Loucy (cell line): Measurements from ENCODE around the gene FXYD2.

Source experiments
- H2AFZ ChIP-seq: fragments of 200-600 bp; sonication (generic); 2 replicates; pipeline ENCODE4 v1.6.0; 2016; ENCODE audit warnings: antibody characterized with exemption, mild to moderate bottlenecking, low read length, moderate library complexity
- H3F3A ChIP-seq: fragments of 200-600 bp; 2 replicates; pipeline ENCODE4 v1.6.0; 2016; ENCODE audit warnings: antibody characterized with exemption, low read depth, mild to moderate bottlenecking
- H3K27me3 ChIP-seq: fragments of 200-600 bp; sonication (generic); 2 replicates; pipeline ENCODE4 v1.6.1; 2014; ENCODE audit warnings: low read length, mild to moderate bottlenecking; ENCODE audit not compliant: insufficient read depth, poor library complexity, severe bottlenecking
- H3K36me3 ChIP-seq: fragments of 200-600 bp; sonication (generic); 2 replicates; pipeline ENCODE4 v1.6.1; 2016; ENCODE audit warnings: low read length; ENCODE audit not compliant: insufficient read depth
- H3K4me1 ChIP-seq: fragments of 200-600 bp; sonication (generic); 2 replicates; pipeline ENCODE4 v1.5.1; 2014; ENCODE audit warnings: low read length, mild to moderate bottlenecking; ENCODE audit not compliant: insufficient read depth, poor library complexity, severe bottlenecking
- H3K4me2 ChIP-seq: fragments of 200-600 bp; sonication (generic); 2 replicates; pipeline ENCODE4 v1.6.0; 2014; ENCODE audit warnings: antibody characterized with exemption, low read length, low read depth, mild to moderate bottlenecking; ENCODE audit not compliant: poor library complexity, severe bottlenecking
- H3K4me3 ChIP-seq: fragments of 200-600 bp; sonication (generic); 2 replicates; pipeline ENCODE4 v1.5.1; 2014; ENCODE audit warnings: low read length, mild to moderate bottlenecking, mixed read lengths; ENCODE audit not compliant: poor library complexity, severe bottlenecking
- H3K79me2 ChIP-seq: fragments of 200-600 bp; sonication (generic); 2 replicates; pipeline ENCODE4 v1.6.1; 2014; ENCODE audit warnings: low read length; ENCODE audit not compliant: insufficient read depth
- H3K9ac ChIP-seq: fragments of 200-600 bp; sonication (generic); 2 replicates; pipeline ENCODE4 v1.6.0; 2014; ENCODE audit warnings: mild to moderate bottlenecking, low read depth, low read length, moderate library complexity; ENCODE audit not compliant: poor library complexity, severe bottlenecking
- H3K9me2 ChIP-seq: fragments of 200-600 bp; sonication (generic); replicated peaks from 2 replicates; pipeline ENCODE4 v1.6.1; 2016; ENCODE audit warnings: low read depth, low read length, mixed read lengths
- H3K9me3 ChIP-seq: fragments of 200-600 bp; sonication (generic); 2 replicates; pipeline ENCODE4 v1.6.1; 2014; ENCODE audit warnings: mild to moderate bottlenecking, antibody characterized with exemption, low read length, low read depth; ENCODE audit not compliant: insufficient read depth
- H4K20me1 ChIP-seq: fragments of 200-600 bp; sonication (generic); 2 replicates; pipeline ENCODE4 v1.6.0; 2014; ENCODE audit warnings: antibody characterized with exemption, low read length, mild to moderate bottlenecking; ENCODE audit not compliant: insufficient read depth, poor library complexity, severe bottlenecking
- EZH2phosphoT487 ChIP-seq: fragments of 200-600 bp; IDR thresholded peaks from 2 replicates; pipeline ENCODE4 v1.6.1; 2018; ENCODE audit warnings: antibody characterized with exemption, mild to moderate bottlenecking, moderate library complexity, borderline replicate concordance
- TF ChIP-seq, protein P1 (sequence below): fragments of 200-600 bp; sonication (generic); conservative IDR thresholded peaks from 2 replicates; pipeline ENCODE4 v1.5.1; 2014; ENCODE audit warnings: mild to moderate bottlenecking, antibody characterized with exemption, low read length

Gene FXYD2

DNA sequence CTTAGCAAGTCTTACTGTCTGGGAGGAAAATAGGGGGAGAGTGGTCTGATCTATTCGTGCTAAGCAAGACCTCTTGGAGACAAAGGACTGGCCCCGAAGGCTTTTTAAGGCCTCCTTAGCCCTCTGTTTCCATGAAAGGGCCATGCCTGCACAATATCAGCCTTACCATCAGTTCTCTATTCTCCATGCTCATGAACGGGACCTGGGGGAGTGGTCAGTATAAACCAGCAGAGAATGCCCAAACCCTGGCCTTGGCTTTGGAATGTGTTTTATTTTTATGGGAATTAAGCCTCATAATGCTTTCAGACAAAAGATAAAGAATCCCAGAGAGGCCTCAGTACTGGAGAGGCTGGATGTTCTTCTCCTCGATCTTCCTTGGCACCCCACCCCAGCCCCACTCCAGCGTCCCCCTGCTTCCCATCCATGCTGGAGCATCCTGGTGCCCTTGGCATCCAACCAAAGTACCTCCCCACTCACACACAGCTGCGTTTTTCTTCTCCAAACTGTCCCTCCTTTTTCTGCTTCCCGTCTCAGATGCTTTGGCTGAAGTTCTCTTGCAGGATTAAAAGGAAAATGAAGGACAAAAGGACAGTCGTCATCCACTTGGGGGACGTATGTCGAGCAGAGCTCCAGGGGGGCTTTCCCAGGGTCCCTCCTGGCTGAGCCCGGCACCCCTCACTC lies 33.3 kb upstream of the FXYD2 start:
- H3K4me1 ChIP-seq = peaks cover 20% of the 10 kb centered on the region
- no peaks in the 10 kb centered on the region for H3K9me3 ChIP-seq
- H3K79me2 ChIP-seq = no peaks in the 10 kb centered on the region
- no peak for TF ChIP-seq EZH2phosphoT487
- TF ChIP-seq, protein P1, sequence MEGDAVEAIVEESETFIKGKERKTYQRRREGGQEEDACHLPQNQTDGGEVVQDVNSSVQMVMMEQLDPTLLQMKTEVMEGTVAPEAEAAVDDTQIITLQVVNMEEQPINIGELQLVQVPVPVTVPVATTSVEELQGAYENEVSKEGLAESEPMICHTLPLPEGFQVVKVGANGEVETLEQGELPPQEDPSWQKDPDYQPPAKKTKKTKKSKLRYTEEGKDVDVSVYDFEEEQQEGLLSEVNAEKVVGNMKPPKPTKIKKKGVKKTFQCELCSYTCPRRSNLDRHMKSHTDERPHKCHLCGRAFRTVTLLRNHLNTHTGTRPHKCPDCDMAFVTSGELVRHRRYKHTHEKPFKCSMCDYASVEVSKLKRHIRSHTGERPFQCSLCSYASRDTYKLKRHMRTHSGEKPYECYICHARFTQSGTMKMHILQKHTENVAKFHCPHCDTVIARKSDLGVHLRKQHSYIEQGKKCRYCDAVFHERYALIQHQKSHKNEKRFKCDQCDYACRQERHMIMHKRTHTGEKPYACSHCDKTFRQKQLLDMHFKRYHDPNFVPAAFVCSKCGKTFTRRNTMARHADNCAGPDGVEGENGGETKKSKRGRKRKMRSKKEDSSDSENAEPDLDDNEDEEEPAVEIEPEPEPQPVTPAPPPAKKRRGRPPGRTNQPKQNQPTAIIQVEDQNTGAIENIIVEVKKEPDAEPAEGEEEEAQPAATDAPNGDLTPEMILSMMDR = no peak
- no peak overlapping the region for H3K9ac ChIP-seq
- no peak overlapping the region for H3K4me3 ChIP-seq
- H3K36me3 ChIP-seq = no peaks in the 10 kb centered on the region
- H4K20me1 ChIP-seq = no peaks in the 10 kb centered on the region
- H3K4me2 ChIP-seq = no peak overlapping the region
- H3K27me3 ChIP-seq = no peaks in the 10 kb centered on the region
- no peak overlapping the region for H2AFZ ChIP-seq
- H3K9me2 ChIP-seq = no peaks in the 10 kb centered on the region
- H3F3A ChIP-seq = no peaks in the 10 kb centered on the region

DNA sequence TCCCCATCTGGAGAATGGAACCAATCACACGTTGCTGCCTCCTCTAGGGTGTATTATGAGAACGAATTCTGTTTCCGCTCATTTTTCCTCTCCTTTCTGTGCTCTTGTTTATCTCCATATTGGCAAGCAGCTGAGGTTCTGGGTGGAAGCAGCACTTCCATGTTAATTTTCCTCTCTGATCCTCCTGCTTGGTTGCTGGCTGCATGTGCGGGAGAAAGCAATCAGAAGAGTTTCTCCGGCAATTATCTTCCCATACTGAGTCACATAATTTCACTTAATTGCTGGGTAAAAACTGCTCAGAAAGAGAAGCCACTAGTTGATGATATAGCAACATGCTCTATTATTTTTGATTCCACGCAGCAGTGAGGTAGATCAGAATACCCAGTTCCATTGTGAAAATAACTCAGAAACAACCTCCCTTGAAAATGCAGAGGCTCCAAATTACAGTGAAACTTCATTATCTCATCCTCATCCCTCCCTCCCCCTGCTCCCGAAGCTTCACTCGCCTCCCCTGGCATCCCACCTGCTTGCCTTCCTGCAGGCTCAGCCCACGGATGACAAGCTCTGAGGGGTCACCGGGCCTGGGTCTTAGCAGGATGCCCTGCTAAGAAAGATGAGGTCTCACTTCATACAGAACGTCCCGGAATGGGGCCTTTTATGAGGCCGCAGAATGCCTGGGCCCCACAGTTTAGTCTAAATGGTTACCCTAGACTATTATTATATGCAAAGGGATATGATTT lies 31.5 kb upstream of the FXYD2 start:
- Histone ChIP-seq H2AFZ (no peak overlapping the region), H3F3A (no peaks in the 10 kb centered on the region), H3K27me3 (no peaks in the 10 kb centered on the region)

DNA sequence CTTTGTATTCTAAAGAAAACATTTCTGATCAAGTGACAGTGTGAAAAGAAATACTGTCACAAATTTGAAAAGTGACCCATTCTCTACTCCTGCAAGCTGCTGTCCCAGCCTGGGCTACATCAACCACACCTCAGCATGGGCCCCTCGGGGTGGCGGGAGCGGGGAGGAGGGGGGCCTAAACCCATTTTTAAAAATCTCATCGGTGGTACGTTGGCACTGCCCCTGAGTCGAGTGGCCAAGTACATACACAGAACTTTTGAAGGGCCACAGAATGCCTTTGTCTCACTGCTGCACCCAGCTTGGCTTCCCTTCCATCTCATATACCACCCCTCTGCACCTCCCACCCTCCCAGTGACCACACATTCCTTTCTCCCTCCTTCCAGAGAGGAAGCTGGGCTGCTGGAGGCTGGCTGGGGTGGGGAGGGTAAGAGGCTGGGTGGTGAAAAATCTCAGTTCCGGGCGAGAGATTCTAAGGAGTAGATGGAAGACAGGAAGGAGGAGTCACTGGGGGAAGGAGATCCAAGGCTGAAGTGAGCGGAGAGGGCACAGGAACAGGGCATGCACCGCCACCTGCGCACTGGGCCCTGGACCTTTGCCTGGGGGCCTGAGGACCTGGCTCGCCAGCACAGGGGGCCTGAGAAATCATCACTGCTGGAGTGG lies 30.8 kb upstream of the FXYD2 start:
- TF ChIP-seq, protein P1 = no peak
- no peak for TF ChIP-seq EZH2phosphoT487
- H3K4me3 ChIP-seq = no peak overlapping the region
- no peaks in the 10 kb centered on the region for H3K4me1 ChIP-seq
- H2AFZ ChIP-seq = no peak overlapping the region
- no peaks in the 10 kb centered on the region for H3K79me2 ChIP-seq
- H3K9me2 ChIP-seq = no peaks in the 10 kb centered on the region
- no peaks in the 10 kb centered on the region for H3K9me3 ChIP-seq
- no peak overlapping the region for H3K9ac ChIP-seq
- H3K4me2 ChIP-seq = no peak overlapping the region
- no peaks in the 10 kb centered on the region for H3K36me3 ChIP-seq
- H3F3A ChIP-seq = no peaks in the 10 kb centered on the region
- no peaks in the 10 kb centered on the region for H3K27me3 ChIP-seq
- no peaks in the 10 kb centered on the region for H4K20me1 ChIP-seq

More for the DNA sequence above, 31.5 kb upstream of the FXYD2 start:
- TF ChIP-seq, protein P1 = no peak
- TF ChIP-seq EZH2phosphoT487 = no peak
- H4K20me1 ChIP-seq = no peaks in the 10 kb centered on the region
- no peaks in the 10 kb centered on the region for H3K79me2 ChIP-seq
- no peak overlapping the region for H3K9ac ChIP-seq
- no peak overlapping the region for H3K4me3 ChIP-seq
- no peaks in the 10 kb centered on the region for H3K9me2 ChIP-seq
- peaks cover 2% of the 10 kb centered on the region for H3K4me1 ChIP-seq
- H3K4me2 ChIP-seq = no peak overlapping the region
- no peaks in the 10 kb centered on the region for H3K36me3 ChIP-seq
- H3K9me3 ChIP-seq = no peaks in the 10 kb centered on the region
